HCT116 (cell line): ENCODE measurements around the gene TTYH2. TPM values are rescaled to one million over a fixed set of nuclear protein-coding genes. Genes with fewer than 3 reads are reported as not detected.

Experiments
- ATAC-seq: fragments of 200-7000 bp; cut with Tn5 transposase; 2 replicates; pipeline ENCODE4 v1.9.1; 2020; ENCODE audit warnings: mild to moderate bottlenecking, moderate library complexity
- BruUV-seq: library from RNA; stranded (reverse); fragments of 400-500 nt; replicated peaks from 2 replicates; lab custom pipeline; 2021; lab: Mats Ljungman, UMichigan
- CTCF ChIA-PET: fragments of 300-600 bp; sonication (Branson Sonifier 250); formaldehyde crosslinking; loops from one replicate; lab custom pipeline; 2021; ENCODE audit warnings: antibody characterized with exemption; lab: Charles Lee
- POLR2A ChIA-PET: fragments of 300-600, 350-600 bp; sonication (Branson Sonifier 250); formaldehyde crosslinking; loops from one replicate; lab custom pipeline; 2021; ENCODE audit warnings: antibody characterized with exemption; lab: Charles Lee
- RAD21 ChIA-PET, 2 experiments: fragments of 300-600 bp; sonication (Branson Sonifier 250); formaldehyde crosslinking; loops; one replicate each; lab custom pipeline; 2023; ENCODE audit warnings: low total read pairs in 2 of 2; ENCODE audit not compliant: uncharacterized antibody in 2 of 2, unreplicated experiment in 2 of 2, low non-redundant PET in 1 of 2; lab: Charles Lee
- DNase-seq: peaks from one replicate; pipeline ENCODE4 v3.0.0-alpha.2; 2010; ENCODE audit warnings: low read depth, low spot score
- H2AFZ ChIP-seq: fragments of 200-600 bp; shearing (Covaris generic), sonication (generic); 2 replicates; pipeline ENCODE4 v1.6.1; 2017; ENCODE audit warnings: low read depth, mixed run types, mixed read lengths, antibody characterized with exemption, low read length; ENCODE audit not compliant: poor library complexity, severe bottlenecking
- H3K27ac ChIP-seq: 2 replicates; pipeline ENCODE4 v1.5.1; 2012; ENCODE audit warnings: low read depth, low read length
- H3K27me3 ChIP-seq: fragments of 200-600 bp; sonication (generic); 2 replicates; pipeline ENCODE4 v1.6.1; 2016; ENCODE audit warnings: mixed run types, low read length, mixed read lengths; ENCODE audit not compliant: insufficient read depth
- H3K36me3 ChIP-seq, 2 experiments: fragments of 200-500 bp in 1 of 2; fragments of 200-600 bp in 1 of 2; sonication (Bioruptor generic) in 1 of 2; sonication (generic) in 1 of 2; 2 replicates each; pipeline versions ENCODE4 v1.5.1 to v1.6.1; 2014 to 2016; ENCODE audit warnings: low read length in 2 of 2, inconsistent platforms in 1 of 2, mixed read lengths in 1 of 2, mixed run types in 1 of 2; ENCODE audit not compliant: insufficient read depth in 2 of 2, control insufficient read depth in 1 of 2
- H3K4me1 ChIP-seq, 2 experiments: fragments of 200-600 bp in 1 of 2; sonication (generic) in 1 of 2; 2 replicates each; pipeline versions ENCODE4 v1.5.1 to v1.6.1; 2012 to 2017; ENCODE audit warnings: low read length in 2 of 2, inconsistent platforms in 1 of 2, mild to moderate bottlenecking in 1 of 2, mixed read lengths in 1 of 2, mixed run types in 1 of 2, moderate library complexity in 1 of 2; ENCODE audit not compliant: insufficient read depth in 2 of 2, control insufficient read depth in 1 of 2
- H3K4me2 ChIP-seq: fragments of 200-600 bp; sonication (generic); 2 replicates; pipeline ENCODE4 v1.6.1; 2017; ENCODE audit warnings: mixed run types, low read length, mixed read lengths
- H3K4me3 ChIP-seq, 2 experiments: fragments of 200-600 bp in 1 of 2; sonication (generic) in 1 of 2; replicated peaks in 1 of 2; 2 replicates each; pipeline ENCODE4 v1.5.1; 2011 to 2016; ENCODE audit warnings: low read length in 2 of 2, control low read depth in 1 of 2, low read depth in 1 of 2, mild to moderate bottlenecking in 1 of 2, mixed read lengths in 1 of 2, mixed run types in 1 of 2
- H3K79me2 ChIP-seq: fragments of 200-600 bp; sonication (generic); 2 replicates; pipeline ENCODE4 v1.6.1; 2017; ENCODE audit warnings: mild to moderate bottlenecking, mixed run types, low read length, moderate library complexity, mixed read lengths; ENCODE audit not compliant: insufficient read depth
- H3K9ac ChIP-seq: fragments of 200-600 bp; sonication (generic); 2 replicates; pipeline ENCODE4 v1.6.1; 2016; ENCODE audit warnings: low read length, mixed read lengths
- H3K9me2 ChIP-seq: fragments of 200-600 bp; sonication (generic), shearing (Covaris generic); 2 replicates; pipeline ENCODE4 v1.6.1; 2017; ENCODE audit warnings: mixed run types, mild to moderate bottlenecking, moderate library complexity; ENCODE audit not compliant: insufficient read depth
- H3K9me3 ChIP-seq, 2 experiments: fragments of 200-500 bp in 1 of 2; fragments of 200-600 bp in 1 of 2; sonication (Bioruptor generic) in 1 of 2; sonication (generic) in 1 of 2; 2 replicates each; pipeline ENCODE4 v1.6.1; 2014 to 2017; ENCODE audit warnings: low read length in 2 of 2, mixed read lengths in 2 of 2, inconsistent platforms in 1 of 2, low read depth in 1 of 2, mild to moderate bottlenecking in 1 of 2, mixed run types in 1 of 2, moderate library complexity in 1 of 2; ENCODE audit not compliant: control insufficient read depth in 1 of 2, insufficient read depth in 1 of 2
- H4K20me1 ChIP-seq: fragments of 200-600 bp; sonication (generic), shearing (Covaris generic); 2 replicates; pipeline ENCODE4 v1.6.1; 2017; ENCODE audit warnings: mixed run types, mild to moderate bottlenecking, moderate library complexity; ENCODE audit not compliant: insufficient read depth
- ATF3 ChIP-seq: IDR thresholded peaks from 2 replicates; pipeline ENCODE4 v1.6.1; 2012
- EGR1 ChIP-seq: IDR thresholded peaks from 2 replicates; pipeline ENCODE4 v1.6.1; 2012; ENCODE audit warnings: low read depth
- EZH2 ChIP-seq: fragments of 200-600 bp; sonication (generic); IDR thresholded peaks from 2 replicates; pipeline ENCODE4 v1.6.1; 2017; ENCODE audit warnings: antibody characterized with exemption, mixed run types
- EZH2phosphoT487 ChIP-seq: fragments of 200-600 bp; IDR thresholded peaks from 2 replicates; pipeline ENCODE4 v1.6.1; 2018; ENCODE audit warnings: antibody characterized with exemption, borderline replicate concordance
- FOSL1 ChIP-seq: IDR thresholded peaks from 2 replicates; pipeline ENCODE4 v1.6.1; 2012; ENCODE audit warnings: low read depth
- JUND ChIP-seq: IDR thresholded peaks from 2 replicates; pipeline ENCODE4 v1.6.1; 2012
- POLR2A ChIP-seq: IDR thresholded peaks from 2 replicates; pipeline ENCODE4 v1.7.0; 2011; ENCODE audit warnings: borderline replicate concordance; ENCODE audit not compliant: insufficient read depth, insufficient read length; ENCODE audit errors: extremely low read depth
- RAD21 ChIP-seq: IDR thresholded peaks from 2 replicates; pipeline ENCODE4 v1.6.1; 2012; ENCODE audit warnings: low read depth, mild to moderate bottlenecking
- SIN3A ChIP-seq: IDR thresholded peaks from 2 replicates; pipeline ENCODE4 v1.6.1; 2012; ENCODE audit warnings: low read depth
- SRF ChIP-seq: IDR thresholded peaks from 2 replicates; pipeline ENCODE4 v1.6.1; 2012; ENCODE audit warnings: low read depth
- TCF7L2 ChIP-seq: IDR thresholded peaks from 2 replicates; pipeline ENCODE4 v1.7.0; 2011; ENCODE audit warnings: borderline replicate concordance, inconsistent platforms; ENCODE audit not compliant: insufficient read depth, insufficient read length; ENCODE audit errors: extremely low read depth
- ZFX ChIP-seq: fragments of 450-650 bp; IDR thresholded peaks from 2 replicates; pipeline ENCODE4 v1.6.1; 2017
- ZNF274 ChIP-seq: fragments of 200-500 bp; sonication (Bioruptor generic); IDR thresholded peaks from 2 replicates; pipeline ENCODE4 v1.6.1; 2014; ENCODE audit warnings: mild to moderate bottlenecking, low read depth, low read length, inconsistent platforms
- intact Hi-C: fragments of 100-400 bp; cut with micrococcal nuclease; formaldehyde crosslinking; loops from 2 replicates; pipeline ENCODE4 v1.10.0; 2022
- total RNA-seq: library from RNA; stranded (reverse); gene quantifications from one replicate; pipeline ENCODE4 v1.2.1, GENCODE V29; 2021; ENCODE audit not compliant: unreplicated experiment
- TF ChIP-seq, protein P1 (sequence below): IDR thresholded peaks from 2 replicates; pipeline ENCODE4 v1.6.1; 2011; ENCODE audit warnings: mild to moderate bottlenecking, low read length, moderate library complexity; ENCODE audit not compliant: insufficient replicate concordance; ENCODE audit errors: extremely low read depth
- TF ChIP-seq, protein P2 (sequence below): IDR thresholded peaks from 2 replicates; pipeline ENCODE4 v1.6.1; 2012; ENCODE audit warnings: low read depth
- TF ChIP-seq, protein P3 (sequence below): IDR thresholded peaks from 2 replicates; pipeline ENCODE4 v1.6.1; 2012

The TTYH2 gene
- total RNA-seq, 1 experiment from 2014 or later = 10.8 TPM

DNA sequence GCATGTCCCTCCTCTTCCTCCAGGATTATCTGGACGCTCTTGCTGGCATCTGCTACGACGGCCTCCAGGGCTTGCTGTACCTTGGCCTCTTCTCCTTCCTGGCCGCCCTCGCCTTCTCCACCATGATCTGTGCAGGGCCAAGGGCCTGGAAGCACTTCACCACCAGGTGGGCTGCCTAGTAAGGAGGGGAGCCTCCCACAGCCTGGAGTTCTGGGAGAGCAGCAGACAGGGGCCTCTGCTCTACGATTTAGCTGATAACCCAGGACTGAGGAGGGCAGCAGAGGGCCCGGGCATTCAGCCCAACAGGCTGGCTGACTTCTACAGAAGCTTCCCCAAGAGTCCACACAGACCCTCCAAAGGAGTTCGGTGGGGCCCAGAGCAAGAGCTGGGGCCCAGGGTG, 38.8 kb downstream of the TTYH2 start:
- ChIA-PET CTCF (no interaction called here), POLR2A (no interaction called here), RAD21 (no interaction called here)
- Histone ChIP-seq H2AFZ (no peak overlapping the region), H3K36me3 (no peaks in the 10 kb centered on the region; a peak in 2 of 4 replicates), H3K4me2 (no peak overlapping the region), H3K4me1 (no peaks in the 10 kb centered on the region), H3K9ac (no peak overlapping the region), H3K27me3 (no peaks in the 10 kb centered on the region), H3K79me2 (no peaks in the 10 kb centered on the region), H3K4me3 (no peak overlapping the region), H3K27ac (no peak overlapping the region), H4K20me1 (no peaks in the 10 kb centered on the region), H3K9me3 (no peaks in the 10 kb centered on the region), H3K9me2 (no peaks in the 10 kb centered on the region)
- BruUV-seq = no TSS peak
- no peak for DNase-seq
- no peak for ATAC-seq
- intact Hi-C loops = no loop called here
- TF ChIP-seq EGR1 (no peak), SIN3A (no peak), RAD21 (no peak), TCF7L2 (no peak), ATF3 (no peak), JUND (no peak), SRF (no peak), ZNF274 (no peak), EZH2phosphoT487 (no peak), EZH2 (no peak), ZFX (no peak), POLR2A (no peak), FOSL1 (no peak)
- TF ChIP-seq, protein P1, sequence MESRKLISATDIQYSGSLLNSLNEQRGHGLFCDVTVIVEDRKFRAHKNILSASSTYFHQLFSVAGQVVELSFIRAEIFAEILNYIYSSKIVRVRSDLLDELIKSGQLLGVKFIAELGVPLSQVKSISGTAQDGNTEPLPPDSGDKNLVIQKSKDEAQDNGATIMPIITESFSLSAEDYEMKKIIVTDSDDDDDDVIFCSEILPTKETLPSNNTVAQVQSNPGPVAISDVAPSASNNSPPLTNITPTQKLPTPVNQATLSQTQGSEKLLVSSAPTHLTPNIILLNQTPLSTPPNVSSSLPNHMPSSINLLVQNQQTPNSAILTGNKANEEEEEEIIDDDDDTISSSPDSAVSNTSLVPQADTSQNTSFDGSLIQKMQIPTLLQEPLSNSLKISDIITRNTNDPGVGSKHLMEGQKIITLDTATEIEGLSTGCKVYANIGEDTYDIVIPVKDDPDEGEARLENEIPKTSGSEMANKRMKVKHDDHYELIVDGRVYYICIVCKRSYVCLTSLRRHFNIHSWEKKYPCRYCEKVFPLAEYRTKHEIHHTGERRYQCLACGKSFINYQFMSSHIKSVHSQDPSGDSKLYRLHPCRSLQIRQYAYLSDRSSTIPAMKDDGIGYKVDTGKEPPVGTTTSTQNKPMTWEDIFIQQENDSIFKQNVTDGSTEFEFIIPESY = no peak
- TF ChIP-seq, protein P2, sequence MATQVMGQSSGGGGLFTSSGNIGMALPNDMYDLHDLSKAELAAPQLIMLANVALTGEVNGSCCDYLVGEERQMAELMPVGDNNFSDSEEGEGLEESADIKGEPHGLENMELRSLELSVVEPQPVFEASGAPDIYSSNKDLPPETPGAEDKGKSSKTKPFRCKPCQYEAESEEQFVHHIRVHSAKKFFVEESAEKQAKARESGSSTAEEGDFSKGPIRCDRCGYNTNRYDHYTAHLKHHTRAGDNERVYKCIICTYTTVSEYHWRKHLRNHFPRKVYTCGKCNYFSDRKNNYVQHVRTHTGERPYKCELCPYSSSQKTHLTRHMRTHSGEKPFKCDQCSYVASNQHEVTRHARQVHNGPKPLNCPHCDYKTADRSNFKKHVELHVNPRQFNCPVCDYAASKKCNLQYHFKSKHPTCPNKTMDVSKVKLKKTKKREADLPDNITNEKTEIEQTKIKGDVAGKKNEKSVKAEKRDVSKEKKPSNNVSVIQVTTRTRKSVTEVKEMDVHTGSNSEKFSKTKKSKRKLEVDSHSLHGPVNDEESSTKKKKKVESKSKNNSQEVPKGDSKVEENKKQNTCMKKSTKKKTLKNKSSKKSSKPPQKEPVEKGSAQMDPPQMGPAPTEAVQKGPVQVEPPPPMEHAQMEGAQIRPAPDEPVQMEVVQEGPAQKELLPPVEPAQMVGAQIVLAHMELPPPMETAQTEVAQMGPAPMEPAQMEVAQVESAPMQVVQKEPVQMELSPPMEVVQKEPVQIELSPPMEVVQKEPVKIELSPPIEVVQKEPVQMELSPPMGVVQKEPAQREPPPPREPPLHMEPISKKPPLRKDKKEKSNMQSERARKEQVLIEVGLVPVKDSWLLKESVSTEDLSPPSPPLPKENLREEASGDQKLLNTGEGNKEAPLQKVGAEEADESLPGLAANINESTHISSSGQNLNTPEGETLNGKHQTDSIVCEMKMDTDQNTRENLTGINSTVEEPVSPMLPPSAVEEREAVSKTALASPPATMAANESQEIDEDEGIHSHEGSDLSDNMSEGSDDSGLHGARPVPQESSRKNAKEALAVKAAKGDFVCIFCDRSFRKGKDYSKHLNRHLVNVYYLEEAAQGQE = no peak
- TF ChIP-seq, protein P3, sequence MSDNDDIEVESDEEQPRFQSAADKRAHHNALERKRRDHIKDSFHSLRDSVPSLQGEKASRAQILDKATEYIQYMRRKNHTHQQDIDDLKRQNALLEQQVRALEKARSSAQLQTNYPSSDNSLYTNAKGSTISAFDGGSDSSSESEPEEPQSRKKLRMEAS = no peak
